ENCODE data around the gene CCDC57.

Gene CCDC57

DNA sequence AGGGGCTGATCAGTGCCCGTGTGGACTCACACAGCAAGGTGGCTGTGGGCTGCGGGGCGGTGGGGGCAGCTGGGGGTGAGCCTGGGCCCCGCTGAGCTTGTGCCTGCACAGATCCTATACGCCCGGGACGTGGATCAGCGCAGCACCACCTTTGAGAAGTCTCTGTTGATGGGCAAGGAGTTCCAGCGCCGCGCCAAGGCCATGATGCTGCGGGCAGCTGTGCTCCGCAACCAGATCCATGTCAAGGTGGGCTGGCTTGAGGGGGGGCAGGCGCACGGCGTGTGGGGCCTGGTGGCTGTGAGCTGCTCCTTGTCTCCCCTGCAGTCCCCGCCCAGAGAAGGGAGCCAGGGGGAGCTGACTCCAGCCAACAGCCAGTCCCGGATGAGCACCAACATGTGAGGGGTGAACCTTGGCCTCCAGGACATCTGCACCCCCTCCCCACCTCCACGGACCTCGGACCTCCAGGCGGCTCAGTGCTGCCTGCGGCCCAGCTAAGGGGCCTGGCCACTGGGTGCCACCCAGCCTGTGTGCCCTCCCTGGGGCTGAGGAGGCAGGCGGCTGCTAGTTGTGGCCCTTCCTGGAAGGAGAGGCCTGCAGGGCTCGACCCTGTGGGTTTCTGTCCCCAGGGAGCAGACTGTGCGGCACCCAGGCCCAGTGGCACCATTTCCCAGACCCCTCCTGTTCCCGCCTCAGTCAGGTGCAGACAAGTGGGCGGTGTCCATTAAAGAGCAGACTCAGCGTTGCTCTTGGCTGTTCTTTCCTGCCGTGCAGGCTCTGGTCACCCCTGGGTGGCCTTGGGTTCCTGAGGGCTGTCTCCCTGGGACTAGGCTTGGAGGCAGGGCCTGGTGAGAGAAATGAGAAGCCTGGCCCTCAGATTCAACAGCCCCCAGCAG, 155.7 kb downstream of the CCDC57 start:
- no peak for DNase-seq

DNA sequence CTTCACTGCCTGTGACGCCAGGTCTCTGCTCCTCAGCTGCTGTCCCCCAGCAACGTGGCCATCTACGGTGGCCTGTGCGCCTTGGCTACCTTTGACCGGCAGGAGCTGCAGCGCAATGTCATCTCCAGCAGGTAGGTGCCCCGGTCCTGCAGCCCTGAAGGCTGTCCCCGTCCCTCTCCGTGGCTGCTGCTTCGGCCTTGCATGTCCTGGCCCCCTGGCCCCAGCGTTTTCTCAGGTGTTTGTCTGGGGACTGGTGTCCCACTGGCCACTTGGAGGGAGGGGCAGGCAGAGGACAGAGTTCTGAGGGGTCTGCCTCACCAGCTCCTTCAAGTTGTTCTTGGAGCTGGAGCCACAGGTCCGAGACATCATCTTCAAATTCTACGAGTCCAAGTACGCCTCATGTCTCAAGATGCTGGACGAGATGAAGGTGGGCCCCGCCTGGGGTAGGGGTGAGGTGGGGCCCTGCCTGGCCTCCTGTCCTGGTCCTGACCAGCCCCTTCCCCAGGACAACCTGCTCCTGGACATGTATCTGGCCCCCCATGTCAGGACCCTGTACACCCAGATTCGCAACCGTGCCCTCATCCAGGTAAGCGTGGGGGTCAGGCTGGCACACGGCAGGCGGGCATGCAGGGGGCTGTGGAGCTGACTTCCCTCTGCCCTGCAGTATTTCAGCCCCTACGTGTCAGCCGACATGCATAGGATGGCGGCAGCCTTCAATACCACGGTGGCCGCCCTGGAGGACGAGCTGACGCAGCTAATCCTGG, 156.5 kb downstream of the CCDC57 start:
- no peak for DNase-seq

DNA sequence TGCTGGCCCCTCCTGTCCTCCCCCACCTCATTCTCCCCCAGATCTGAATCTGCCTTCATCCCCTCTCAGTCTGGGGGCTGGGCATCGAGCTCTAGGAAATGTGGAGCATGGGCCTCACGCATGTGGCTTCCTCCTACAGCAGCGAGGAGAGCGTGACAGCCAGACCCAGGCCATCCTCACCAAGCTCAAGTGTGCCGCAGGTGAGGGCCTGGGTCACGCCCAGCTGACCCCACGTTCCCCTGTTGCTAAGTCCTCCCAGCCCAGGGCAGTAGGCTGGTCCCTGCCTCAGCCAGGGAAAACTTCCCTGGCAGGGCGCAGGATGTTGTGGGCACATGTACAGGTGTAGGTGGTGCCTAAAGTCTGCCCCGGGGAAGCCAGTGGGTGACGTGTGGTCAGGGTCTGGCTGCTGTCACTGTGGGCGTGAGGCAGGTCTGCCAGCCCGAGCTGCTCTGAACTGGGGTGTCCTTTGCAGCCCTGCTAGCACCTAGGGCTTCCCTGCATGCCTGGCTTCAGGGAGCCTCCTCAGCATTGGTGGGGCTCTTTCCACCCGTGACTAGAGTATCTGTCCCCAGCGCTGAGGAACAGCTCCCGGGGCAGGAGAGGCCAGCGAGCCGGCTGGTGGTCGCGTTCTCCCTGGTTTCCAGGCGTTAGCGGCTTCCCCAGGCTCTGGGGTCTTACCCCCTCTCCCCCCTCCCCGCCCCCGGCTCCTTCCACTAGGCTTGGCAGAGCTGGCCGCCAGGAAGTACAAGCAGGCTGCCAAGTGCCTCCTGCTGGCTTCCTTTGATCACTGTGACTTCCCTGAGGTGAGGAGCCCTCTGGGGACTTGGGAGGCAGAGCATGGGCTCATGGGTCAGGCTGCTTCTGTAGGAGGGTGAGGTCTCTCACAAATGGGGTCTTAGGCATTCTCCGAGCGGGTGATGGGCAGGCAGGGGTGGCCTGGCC, 157.3 kb downstream of the CCDC57 start:
- no peak for DNase-seq

DNA sequence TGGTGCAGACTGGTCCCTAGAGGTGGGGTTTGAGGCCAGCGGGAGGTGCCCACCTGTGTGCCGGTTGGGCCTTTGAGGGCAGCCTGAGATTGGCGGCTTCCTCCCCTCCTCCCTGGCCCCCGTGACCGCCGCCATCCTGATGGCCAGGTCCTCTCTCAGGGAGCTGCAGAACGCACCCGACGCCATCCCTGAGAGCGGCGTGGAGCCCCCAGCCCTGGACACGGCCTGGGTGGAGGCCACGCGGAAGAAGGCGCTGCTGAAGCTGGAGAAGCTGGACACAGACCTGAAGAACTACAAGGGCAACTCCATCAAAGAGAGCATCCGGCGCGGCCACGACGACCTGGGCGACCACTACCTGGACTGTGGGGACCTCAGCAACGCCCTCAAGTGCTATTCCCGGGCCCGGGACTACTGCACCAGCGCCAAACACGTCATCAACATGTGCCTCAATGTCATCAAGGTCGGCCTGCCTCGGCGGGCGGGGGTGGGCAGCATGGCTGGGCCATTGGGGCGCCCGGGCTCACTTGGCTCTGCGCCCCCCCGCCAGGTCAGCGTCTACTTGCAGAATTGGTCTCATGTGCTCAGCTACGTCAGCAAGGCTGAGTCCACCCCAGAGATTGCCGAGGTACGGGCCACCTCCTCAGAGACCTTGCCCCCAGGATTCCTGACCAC, 158.2 kb downstream of the CCDC57 start:
- DNase-seq: no peak

DNA sequence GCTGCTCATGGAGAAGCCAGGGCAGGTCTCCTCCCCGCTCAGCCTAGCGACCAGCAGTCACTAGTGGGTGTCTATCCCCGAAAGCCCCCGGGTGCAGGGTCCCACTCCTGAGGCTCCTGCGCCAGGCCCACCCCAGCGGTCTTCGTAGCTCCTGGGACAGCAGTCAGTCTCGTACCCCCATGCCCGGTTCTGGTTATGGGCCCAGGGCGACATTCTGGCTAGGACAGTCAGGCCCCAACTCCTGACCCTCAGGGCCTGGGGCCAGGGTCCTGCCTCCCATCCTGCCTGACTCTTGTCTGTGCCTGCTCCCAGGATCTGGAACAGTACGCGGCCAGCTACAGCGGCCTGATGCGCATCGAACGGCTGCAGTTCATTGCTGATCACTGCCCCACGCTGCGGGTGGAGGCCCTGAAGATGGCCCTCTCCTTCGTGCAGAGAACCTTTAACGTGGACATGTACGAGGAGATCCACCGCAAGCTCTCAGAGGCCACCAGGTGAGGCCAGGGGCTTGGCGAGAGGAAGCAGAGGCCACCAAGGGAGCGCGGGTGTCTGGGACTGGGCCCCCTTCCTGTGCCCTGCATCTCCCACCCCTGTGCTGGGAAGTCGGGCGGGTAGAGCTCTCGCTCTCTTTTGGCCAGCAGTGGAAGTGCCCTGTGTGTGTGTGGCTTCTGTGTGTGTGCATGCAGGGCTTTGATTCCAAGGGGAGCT, 158.9 kb downstream of the CCDC57 start:
- no peak for DNase-seq

DNA sequence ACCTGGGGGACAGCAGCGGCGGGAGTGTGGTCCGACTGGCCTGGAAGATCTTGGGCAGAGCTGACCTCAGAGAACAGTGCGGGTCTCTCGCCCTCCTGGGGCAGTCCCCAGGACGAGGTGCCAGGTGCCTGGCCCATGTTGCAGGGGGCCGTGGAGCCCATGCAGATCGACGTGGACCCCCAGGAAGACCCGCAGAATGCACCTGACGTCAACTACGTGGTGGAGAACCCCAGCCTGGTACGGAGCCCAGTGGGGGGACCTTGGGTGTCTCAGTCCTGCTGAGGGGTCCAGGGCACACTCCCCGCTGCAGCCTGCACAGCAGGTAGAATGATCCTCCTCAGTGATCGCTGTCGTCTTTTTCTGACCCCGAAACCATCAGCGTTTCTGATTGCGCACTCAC, 159.5 kb downstream of the CCDC57 start:
- DNase-seq: no peak

DNA sequence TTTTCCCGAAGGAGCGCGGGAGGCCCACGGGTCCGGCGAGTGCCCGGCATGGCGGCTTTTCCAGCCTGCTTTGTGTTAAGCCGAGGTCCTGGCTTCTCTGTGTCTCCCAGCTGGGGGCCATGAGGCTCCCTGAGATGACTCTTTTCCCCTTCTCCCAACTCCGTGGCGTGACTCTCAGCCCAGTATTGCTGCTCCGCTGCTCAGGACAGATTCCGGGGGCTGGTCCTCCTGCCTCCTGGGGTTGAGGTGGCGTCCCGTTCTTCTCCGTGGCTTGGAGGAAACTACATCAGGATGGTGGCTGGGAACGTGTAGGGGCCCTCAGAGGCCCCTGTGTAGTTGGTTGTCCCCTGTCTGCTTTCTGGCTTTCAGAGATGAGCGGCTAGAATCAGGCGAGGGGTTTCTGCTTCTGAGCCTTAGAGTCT, 160.0 kb downstream of the CCDC57 start:
- no peak for DNase-seq

DNA sequence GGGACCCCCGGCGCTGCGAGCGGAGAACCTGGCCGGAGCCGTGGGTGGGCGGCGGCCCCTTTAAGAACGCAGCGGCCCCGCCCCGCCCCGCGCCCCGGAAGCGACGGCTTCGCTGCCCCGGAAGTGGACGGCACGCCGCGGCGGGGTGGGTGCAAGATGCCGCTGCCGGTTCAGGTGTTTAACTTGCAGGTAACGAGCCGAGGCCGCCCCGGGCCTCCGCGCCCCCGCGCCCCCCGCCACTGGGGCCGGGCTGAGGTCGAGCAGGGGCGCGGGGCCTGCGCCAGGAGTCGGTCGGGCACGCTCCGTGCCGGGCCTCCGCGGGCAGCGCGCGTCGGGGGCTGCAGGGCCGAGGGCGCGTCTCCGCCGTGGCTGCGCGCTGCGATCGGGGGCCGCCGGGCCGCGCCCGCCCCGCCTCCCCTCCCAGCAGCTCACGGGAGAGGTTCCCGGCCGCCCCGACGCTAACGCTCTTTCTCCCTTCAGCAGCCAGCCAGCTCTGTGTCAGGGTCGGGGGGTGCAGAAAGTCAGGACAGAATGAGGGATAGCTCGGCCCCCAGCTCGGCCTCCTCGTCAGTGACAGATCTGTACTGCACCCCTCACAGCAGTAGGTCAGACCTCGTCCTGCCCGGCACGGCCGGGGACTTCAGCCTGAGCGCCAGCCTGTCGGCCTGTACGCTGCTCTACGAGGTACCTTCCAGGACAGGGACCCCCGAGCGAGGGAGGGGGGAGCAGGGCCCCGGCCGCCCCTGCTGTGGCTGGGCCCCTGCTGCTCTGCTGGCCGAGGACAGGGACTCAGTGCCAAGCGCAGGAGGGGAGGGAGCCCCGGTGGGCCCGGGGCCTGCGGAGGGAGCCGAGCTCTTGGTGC, 160.6 kb downstream of the CCDC57 start, which contains the start of the genes GPS1 and RFNG:
Gene GPS1, plus strand, starts transcription at position 123 of the 862 bp plus-strand sequence. Its CDS starts 34 bp downstream, at position 157.
Gene RFNG, minus strand, starts transcription at position 36 of the 862 bp plus-strand sequence. CDS start 45 bp downstream, outside the sequence.
- DNase-seq: peak; percentile 80

All from activated CD4-positive, alpha-beta T cell treated with anti-CD3 and anti-CD28 coated beads for 4 hours (primary cell).